Prostate gland (tissue), 2 donors: ENCODE data around the gene PAPSS1.

Source experiments
- CTCF ChIP-seq, 4 experiments: fragments of 200-600 bp in 2 of 4; fragments of 450-650 bp in 2 of 4; sonication (generic) in 2 of 4; IDR thresholded peaks; 1 replicate in 3 of 4; 2 replicates in 1 of 4; pipeline ENCODE4 v1.5.1; 2016 to 2019; ENCODE audit warnings: antibody characterized with exemption in 4 of 4, mild to moderate bottlenecking in 2 of 4, moderate library complexity in 2 of 4
- POLR2A ChIP-seq: fragments of 450-650 bp; IDR thresholded peaks from one replicate; pipeline ENCODE4 v1.6.1; 2016; ENCODE audit warnings: antibody characterized with exemption, mild to moderate bottlenecking

DNA sequence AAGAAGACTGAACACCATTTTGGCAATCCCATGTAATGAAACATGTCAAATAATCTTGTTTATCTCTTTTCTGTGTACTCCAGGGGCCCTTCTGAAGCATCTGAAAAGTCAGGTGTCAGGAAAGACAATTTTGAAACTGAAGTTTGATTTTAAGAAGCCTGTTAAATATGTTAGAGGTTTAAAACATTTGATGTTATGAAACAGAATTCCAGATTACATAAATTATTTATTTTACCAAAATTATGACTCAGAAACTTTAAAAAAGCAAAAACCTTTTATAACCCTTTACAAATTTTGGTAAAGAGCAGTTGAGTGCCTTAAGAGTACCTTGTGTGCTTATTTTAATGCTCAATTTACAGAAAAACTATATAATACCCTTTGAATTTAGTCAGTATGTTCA is 130.8 kb downstream of the PAPSS1 start:
- no peak for TF ChIP-seq POLR2A
- TF ChIP-seq CTCF (IDR thresholded peaks at IDR 0.05): no peak
